HCT116 (cell line): ENCODE results near the gene NSG2. TPM values are rescaled to one million over a fixed set of nuclear protein-coding genes. Genes with fewer than 3 reads are reported as not detected.

Source experiments
- ATAC-seq: fragments of 200-7000 bp; cut with Tn5 transposase; 2 replicates; pipeline ENCODE4 v1.9.1; 2020; ENCODE audit warnings: mild to moderate bottlenecking, moderate library complexity
- BruUV-seq: library from RNA; stranded (reverse); fragments of 400-500 nt; replicated peaks from 2 replicates; lab custom pipeline; 2021; lab: Mats Ljungman, UMichigan
- CTCF ChIA-PET: fragments of 300-600 bp; sonication (Branson Sonifier 250); formaldehyde crosslinking; loops from one replicate; lab custom pipeline; 2021; ENCODE audit warnings: antibody characterized with exemption; lab: Charles Lee
- POLR2A ChIA-PET: fragments of 300-600, 350-600 bp; sonication (Branson Sonifier 250); formaldehyde crosslinking; loops from one replicate; lab custom pipeline; 2021; ENCODE audit warnings: antibody characterized with exemption; lab: Charles Lee
- RAD21 ChIA-PET, 2 experiments: fragments of 300-600 bp; sonication (Branson Sonifier 250); formaldehyde crosslinking; loops; one replicate each; lab custom pipeline; 2023; ENCODE audit warnings: low total read pairs in 2 of 2; ENCODE audit not compliant: uncharacterized antibody in 2 of 2, unreplicated experiment in 2 of 2, low non-redundant PET in 1 of 2; lab: Charles Lee
- DNase-seq: peaks from one replicate; pipeline ENCODE4 v3.0.0-alpha.2; 2010; ENCODE audit warnings: low read depth, low spot score
- H2AFZ ChIP-seq: fragments of 200-600 bp; shearing (Covaris generic), sonication (generic); 2 replicates; pipeline ENCODE4 v1.6.1; 2017; ENCODE audit warnings: low read depth, mixed run types, mixed read lengths, antibody characterized with exemption, low read length; ENCODE audit not compliant: poor library complexity, severe bottlenecking
- H3K27ac ChIP-seq: 2 replicates; pipeline ENCODE4 v1.5.1; 2012; ENCODE audit warnings: low read depth, low read length
- H3K27me3 ChIP-seq: fragments of 200-600 bp; sonication (generic); 2 replicates; pipeline ENCODE4 v1.6.1; 2016; ENCODE audit warnings: mixed run types, low read length, mixed read lengths; ENCODE audit not compliant: insufficient read depth
- H3K36me3 ChIP-seq, 2 experiments: fragments of 200-500 bp in 1 of 2; fragments of 200-600 bp in 1 of 2; sonication (Bioruptor generic) in 1 of 2; sonication (generic) in 1 of 2; 2 replicates each; pipeline versions ENCODE4 v1.5.1 to v1.6.1; 2014 to 2016; ENCODE audit warnings: low read length in 2 of 2, inconsistent platforms in 1 of 2, mixed read lengths in 1 of 2, mixed run types in 1 of 2; ENCODE audit not compliant: insufficient read depth in 2 of 2, control insufficient read depth in 1 of 2
- H3K4me1 ChIP-seq, 2 experiments: fragments of 200-600 bp in 1 of 2; sonication (generic) in 1 of 2; 2 replicates each; pipeline versions ENCODE4 v1.5.1 to v1.6.1; 2012 to 2017; ENCODE audit warnings: low read length in 2 of 2, inconsistent platforms in 1 of 2, mild to moderate bottlenecking in 1 of 2, mixed read lengths in 1 of 2, mixed run types in 1 of 2, moderate library complexity in 1 of 2; ENCODE audit not compliant: insufficient read depth in 2 of 2, control insufficient read depth in 1 of 2
- H3K4me2 ChIP-seq: fragments of 200-600 bp; sonication (generic); 2 replicates; pipeline ENCODE4 v1.6.1; 2017; ENCODE audit warnings: mixed run types, low read length, mixed read lengths
- H3K4me3 ChIP-seq, 2 experiments: fragments of 200-600 bp in 1 of 2; sonication (generic) in 1 of 2; replicated peaks in 1 of 2; 2 replicates each; pipeline ENCODE4 v1.5.1; 2011 to 2016; ENCODE audit warnings: low read length in 2 of 2, control low read depth in 1 of 2, low read depth in 1 of 2, mild to moderate bottlenecking in 1 of 2, mixed read lengths in 1 of 2, mixed run types in 1 of 2
- H3K79me2 ChIP-seq: fragments of 200-600 bp; sonication (generic); 2 replicates; pipeline ENCODE4 v1.6.1; 2017; ENCODE audit warnings: mild to moderate bottlenecking, mixed run types, low read length, moderate library complexity, mixed read lengths; ENCODE audit not compliant: insufficient read depth
- H3K9ac ChIP-seq: fragments of 200-600 bp; sonication (generic); 2 replicates; pipeline ENCODE4 v1.6.1; 2016; ENCODE audit warnings: low read length, mixed read lengths
- H3K9me2 ChIP-seq: fragments of 200-600 bp; sonication (generic), shearing (Covaris generic); 2 replicates; pipeline ENCODE4 v1.6.1; 2017; ENCODE audit warnings: mixed run types, mild to moderate bottlenecking, moderate library complexity; ENCODE audit not compliant: insufficient read depth
- H3K9me3 ChIP-seq, 2 experiments: fragments of 200-500 bp in 1 of 2; fragments of 200-600 bp in 1 of 2; sonication (Bioruptor generic) in 1 of 2; sonication (generic) in 1 of 2; 2 replicates each; pipeline ENCODE4 v1.6.1; 2014 to 2017; ENCODE audit warnings: low read length in 2 of 2, mixed read lengths in 2 of 2, inconsistent platforms in 1 of 2, low read depth in 1 of 2, mild to moderate bottlenecking in 1 of 2, mixed run types in 1 of 2, moderate library complexity in 1 of 2; ENCODE audit not compliant: control insufficient read depth in 1 of 2, insufficient read depth in 1 of 2
- H4K20me1 ChIP-seq: fragments of 200-600 bp; sonication (generic), shearing (Covaris generic); 2 replicates; pipeline ENCODE4 v1.6.1; 2017; ENCODE audit warnings: mixed run types, mild to moderate bottlenecking, moderate library complexity; ENCODE audit not compliant: insufficient read depth
- ATF3 ChIP-seq: IDR thresholded peaks from 2 replicates; pipeline ENCODE4 v1.6.1; 2012
- CBX3 ChIP-seq: IDR thresholded peaks from 2 replicates; pipeline ENCODE4 v1.6.1; 2012; ENCODE audit warnings: low read depth
- CEBPB ChIP-seq: IDR thresholded peaks from 2 replicates; pipeline ENCODE4 v1.6.1; 2012; ENCODE audit warnings: low read depth
- CTCF ChIP-seq, 3 experiments: fragments of 200-600 bp in 1 of 3; sonication (generic) in 1 of 3; IDR thresholded peaks in 2 of 3; conservative IDR thresholded peaks in 1 of 3; 2 replicates each; pipeline ENCODE4 v1.5.1; 2012 to 2017; ENCODE audit warnings: low read depth in 2 of 3, low read length in 2 of 3, antibody characterized with exemption in 1 of 3, borderline replicate concordance in 1 of 3, control low read depth in 1 of 3, mild to moderate bottlenecking in 1 of 3, mixed read lengths in 1 of 3, mixed run types in 1 of 3, moderate library complexity in 1 of 3; ENCODE audit not compliant: insufficient read depth in 1 of 3
- ELF1 ChIP-seq: IDR thresholded peaks from 2 replicates; pipeline ENCODE4 v1.6.1; 2012; ENCODE audit warnings: low read depth, borderline replicate concordance
- EZH2 ChIP-seq: fragments of 200-600 bp; sonication (generic); IDR thresholded peaks from 2 replicates; pipeline ENCODE4 v1.6.1; 2017; ENCODE audit warnings: antibody characterized with exemption, mixed run types
- FOSL1 ChIP-seq: IDR thresholded peaks from 2 replicates; pipeline ENCODE4 v1.6.1; 2012; ENCODE audit warnings: low read depth
- POLR2A ChIP-seq: IDR thresholded peaks from 2 replicates; pipeline ENCODE4 v1.7.0; 2011; ENCODE audit warnings: borderline replicate concordance; ENCODE audit not compliant: insufficient read depth, insufficient read length; ENCODE audit errors: extremely low read depth
- POLR2AphosphoS5 ChIP-seq: IDR thresholded peaks from 2 replicates; pipeline ENCODE4 v1.6.1; 2011; ENCODE audit warnings: mild to moderate bottlenecking, low read depth, low read length, moderate library complexity
- RAD21 ChIP-seq: IDR thresholded peaks from 2 replicates; pipeline ENCODE4 v1.6.1; 2012; ENCODE audit warnings: low read depth, mild to moderate bottlenecking
- SIN3A ChIP-seq: IDR thresholded peaks from 2 replicates; pipeline ENCODE4 v1.6.1; 2012; ENCODE audit warnings: low read depth
- SRF ChIP-seq: IDR thresholded peaks from 2 replicates; pipeline ENCODE4 v1.6.1; 2012; ENCODE audit warnings: low read depth
- ZFX ChIP-seq: fragments of 450-650 bp; IDR thresholded peaks from 2 replicates; pipeline ENCODE4 v1.6.1; 2017
- intact Hi-C: fragments of 100-400 bp; cut with micrococcal nuclease; formaldehyde crosslinking; loops from 2 replicates; pipeline ENCODE4 v1.10.0; 2022
- total RNA-seq: library from RNA; stranded (reverse); gene quantifications from one replicate; pipeline ENCODE4 v1.2.1, GENCODE V29; 2021; ENCODE audit not compliant: unreplicated experiment

Gene NSG2
- total RNA-seq, 1 experiment from 2014 or later = not detected

- H4K20me1 ChIP-seq = no peaks in the 10 kb centered on the region
- ATAC-seq (no peak), DNase-seq (no peak)
- TF ChIP-seq POLR2A (no peak), ELF1 (no peak), RAD21 (no peak), POLR2AphosphoS5 (no peak), EZH2 (no peak), ATF3 (no peak), SRF (no peak), CEBPB (no peak), ZFX (no peak), CBX3 (no peak), SIN3A (no peak), CTCF (IDR thresholded peaks at IDR 0.05 in 2 of 3, conservative IDR thresholded peaks at IDR 0.05 in 1 of 3; ENCODE audit: borderline replicate concordance in 1 of 3, insufficient read depth in 1 of 3, low read depth in 2 of 3, low read length in 2 of 3) (no peak), FOSL1 (no peak)
- peaks cover 5% of the 10 kb centered on the region; the same call in 1 of the 2 replicates for H3K27me3 ChIP-seq
- no peak overlapping the region for H2AFZ ChIP-seq
- ChIA-PET CTCF (no interaction called here), RAD21 (no interaction called here), POLR2A (no interaction called here)
- BruUV-seq = no TSS peak
- H3K9ac ChIP-seq = no peak overlapping the region
- H3K9me3 ChIP-seq = no peaks in the 10 kb centered on the region
- intact Hi-C loops = no loop called here
- no peak overlapping the region for H3K4me2 ChIP-seq
- H3K4me3 ChIP-seq = no peak overlapping the region
- H3K4me1 ChIP-seq = peaks cover 4 to 8% of the 10 kb centered on the region in 2 experiments; a peak in 1 of 4 replicates
- H3K9me2 ChIP-seq = no peaks in the 10 kb centered on the region
- H3K79me2 ChIP-seq = no peaks in the 10 kb centered on the region
- H3K36me3 ChIP-seq = no peaks in the 10 kb centered on the region
- no peak overlapping the region for H3K27ac ChIP-seq
Observed at GRCh38 chr5:174149989-174150388, 104.5 kb downstream of the NSG2 start.
